Ovary (tissue), 3 donors: Measurements from ENCODE around the gene KIF2C.

Experiments
- EP300 ChIP-seq: sonication (generic); formaldehyde crosslinking; IDR thresholded peaks from one replicate; pipeline ENCODE4 v1.6.1; 2017; ENCODE audit warnings: antibody characterized with exemption
- POLR2A ChIP-seq: fragments of 450-650 bp; IDR thresholded peaks from one replicate; pipeline ENCODE4 v1.6.1; 2017; ENCODE audit warnings: antibody characterized with exemption, mild to moderate bottlenecking, moderate library complexity
- TF ChIP-seq, protein P1 (sequence below), 3 donors: fragments of 450-650 bp in 2 of 3; fragments of 200-600 bp in 1 of 3; IDR thresholded peaks; one replicate each; pipeline versions ENCODE4 v1.5.1 to v1.8.0; 2016 to 2022; ENCODE audit warnings: antibody characterized with exemption in 3 of 3, mild to moderate bottlenecking in 1 of 3
- donor health status: DM: no; HTN: no; CAD: no.

DNA sequence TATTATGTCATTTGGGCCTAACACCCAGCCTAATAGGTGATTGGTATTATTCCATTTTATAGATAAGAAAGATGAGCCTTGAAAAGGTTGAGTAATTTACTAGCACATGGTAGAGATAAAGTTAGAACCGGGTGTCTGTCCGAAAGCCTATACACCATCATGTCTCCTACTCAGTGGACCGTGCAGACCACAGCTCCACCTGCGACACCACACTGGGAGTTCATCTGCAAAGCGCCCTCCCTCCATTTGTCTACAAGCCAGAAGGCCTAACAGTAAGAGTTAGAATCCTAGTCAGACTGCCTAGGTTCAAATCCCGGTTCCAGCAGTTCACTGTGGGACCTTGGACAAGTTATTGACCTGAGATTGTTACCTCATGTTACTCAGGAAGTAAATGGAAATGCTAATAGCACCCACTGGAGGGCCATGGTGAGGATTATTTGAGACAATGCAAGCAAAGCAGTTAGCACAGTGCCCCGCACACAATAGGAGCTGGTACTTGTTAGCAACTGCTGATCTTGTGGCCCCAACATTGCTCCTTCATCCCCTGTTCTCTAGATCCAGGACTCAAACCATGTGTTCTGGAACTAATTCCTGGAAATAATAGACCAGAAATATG, 44.7 kb upstream of the KIF2C start:
- TF ChIP-seq, protein P1, sequence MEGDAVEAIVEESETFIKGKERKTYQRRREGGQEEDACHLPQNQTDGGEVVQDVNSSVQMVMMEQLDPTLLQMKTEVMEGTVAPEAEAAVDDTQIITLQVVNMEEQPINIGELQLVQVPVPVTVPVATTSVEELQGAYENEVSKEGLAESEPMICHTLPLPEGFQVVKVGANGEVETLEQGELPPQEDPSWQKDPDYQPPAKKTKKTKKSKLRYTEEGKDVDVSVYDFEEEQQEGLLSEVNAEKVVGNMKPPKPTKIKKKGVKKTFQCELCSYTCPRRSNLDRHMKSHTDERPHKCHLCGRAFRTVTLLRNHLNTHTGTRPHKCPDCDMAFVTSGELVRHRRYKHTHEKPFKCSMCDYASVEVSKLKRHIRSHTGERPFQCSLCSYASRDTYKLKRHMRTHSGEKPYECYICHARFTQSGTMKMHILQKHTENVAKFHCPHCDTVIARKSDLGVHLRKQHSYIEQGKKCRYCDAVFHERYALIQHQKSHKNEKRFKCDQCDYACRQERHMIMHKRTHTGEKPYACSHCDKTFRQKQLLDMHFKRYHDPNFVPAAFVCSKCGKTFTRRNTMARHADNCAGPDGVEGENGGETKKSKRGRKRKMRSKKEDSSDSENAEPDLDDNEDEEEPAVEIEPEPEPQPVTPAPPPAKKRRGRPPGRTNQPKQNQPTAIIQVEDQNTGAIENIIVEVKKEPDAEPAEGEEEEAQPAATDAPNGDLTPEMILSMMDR (IDR thresholded peaks at IDR 0.05), result no peak
- no peak for TF ChIP-seq POLR2A
- TF ChIP-seq EP300, result no peak
